Renal cortex interstitium (tissue), 11 donors: ENCODE results near the gene UQCRC2. TPM values are rescaled to one million over a fixed set of nuclear protein-coding genes. Genes with fewer than 3 reads are reported as not detected.

Source experiments
- DNase-seq, 11 donors: peaks; one replicate each; pipeline ENCODE4 v3.0.0-alpha.2; 2013; ENCODE audit warnings: low read depth in 9 of 11, low spot score in 4 of 11; ENCODE audit errors: extremely low read depth in 1 of 11
- polyA plus RNA-seq, 3 donors: library from polyadenylated mRNA; unstranded; fragments of 120-200 nt; gene quantifications; one replicate each; pipeline ENCODE4 v1.2.1, GENCODE V29; 2013; ENCODE audit not compliant: insufficient read length in 3 of 3

The UQCRC2 gene
- polyA plus RNA-seq, 3 donors = 286 to 329 (median 329) TPM

DNA sequence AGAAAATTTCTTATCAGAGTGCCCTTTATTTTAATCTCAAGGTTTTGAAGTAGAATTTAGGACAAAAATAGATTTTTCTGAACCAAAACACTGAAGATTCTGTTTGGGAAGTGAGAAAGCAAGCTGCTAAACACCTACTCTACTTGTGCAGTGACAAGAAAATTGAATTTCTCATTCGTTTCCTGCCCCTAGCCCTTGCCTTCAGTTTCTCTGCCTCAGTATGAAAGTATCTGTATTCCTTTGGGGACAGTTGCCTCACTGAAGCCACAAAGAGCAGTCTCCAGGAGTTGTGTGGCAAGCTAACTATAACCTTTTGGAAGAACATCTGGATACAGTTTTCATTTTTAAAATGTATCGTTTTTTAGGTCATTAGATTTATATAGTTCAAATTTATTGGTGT, 74.5 kb downstream of the UQCRC2 start:
- no peak for DNase-seq

DNA sequence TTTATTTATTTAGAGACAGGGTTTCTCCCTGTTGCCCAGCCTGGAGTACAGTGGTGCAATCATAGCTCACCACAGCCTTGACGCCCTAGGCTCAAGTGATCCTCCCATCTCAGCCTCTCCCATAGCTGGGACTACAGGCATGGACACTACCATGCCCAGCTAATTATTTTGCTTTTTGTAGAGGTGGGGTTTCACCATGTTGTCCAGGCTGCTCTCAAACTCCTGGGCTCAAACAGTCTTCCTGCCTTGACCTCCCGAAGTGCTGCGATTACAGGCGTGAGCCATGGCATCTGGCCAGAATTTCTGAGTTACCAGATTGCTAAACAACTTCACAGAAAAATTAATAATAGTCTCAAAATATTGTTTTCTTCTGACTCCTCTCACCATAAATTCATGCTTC, 76.5 kb downstream of the UQCRC2 start:
- DNase-seq = no peak

DNA sequence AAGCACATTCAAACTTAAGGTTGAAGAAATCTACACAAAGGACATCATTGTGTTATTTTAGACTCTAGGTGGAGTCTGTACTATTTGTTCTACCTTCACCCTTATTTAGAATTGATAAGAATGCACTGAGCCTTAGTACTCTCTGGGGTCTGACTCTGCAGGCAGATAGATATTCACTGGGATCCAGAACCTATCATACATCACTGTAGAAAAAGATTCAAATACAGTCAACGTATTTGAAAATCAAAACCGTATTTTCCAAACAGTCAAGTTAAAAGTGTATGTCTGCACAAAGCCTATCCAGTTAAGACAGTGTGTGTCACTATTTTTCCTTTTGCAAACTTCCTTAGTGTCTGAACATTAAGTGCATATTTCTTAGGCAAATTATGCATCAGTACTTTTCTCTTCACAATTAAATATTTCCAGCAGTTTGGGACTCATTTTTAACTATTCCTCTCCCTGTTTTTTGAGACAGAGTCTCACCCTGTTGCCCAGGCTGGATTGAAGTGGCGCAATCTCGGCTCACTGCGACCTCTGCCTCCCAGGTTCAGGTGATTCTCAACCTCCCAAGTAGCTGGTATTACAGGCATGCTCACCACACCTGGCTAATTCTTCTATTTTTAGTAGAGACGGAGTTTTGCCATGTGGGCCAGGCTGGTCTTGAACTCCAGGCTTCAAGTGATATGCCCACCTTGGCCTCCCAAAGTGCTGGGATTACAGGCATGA, 77.1 kb downstream of the UQCRC2 start:
- no peak for DNase-seq

DNA sequence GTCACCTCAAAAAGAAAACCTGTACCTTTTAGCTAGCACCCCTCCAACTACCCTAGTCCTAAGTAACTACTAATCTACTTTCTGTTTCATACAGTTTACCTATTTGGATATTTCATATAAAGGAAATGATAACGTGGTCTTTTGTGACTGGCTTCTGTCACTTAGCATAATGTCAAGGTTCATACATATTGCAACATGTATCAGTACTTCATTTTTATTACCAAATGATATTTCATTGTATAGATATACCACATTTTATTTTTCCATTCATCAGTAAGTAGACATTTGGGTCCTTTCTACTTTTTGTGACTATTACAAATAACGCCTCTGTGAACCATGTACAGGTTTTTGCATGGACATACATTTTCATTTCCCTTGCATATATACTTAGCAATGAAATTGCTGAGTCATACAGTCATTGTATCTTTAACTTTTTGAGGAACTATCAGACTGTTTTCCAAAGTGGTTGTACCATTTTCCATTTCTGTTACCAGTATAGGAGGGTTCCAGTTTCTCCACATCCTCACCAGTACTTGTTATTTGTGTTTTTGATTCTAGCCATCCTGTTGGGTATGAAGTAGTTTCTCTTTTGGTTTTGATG, 78.4 kb downstream of the UQCRC2 start:
- DNase-seq = no peak

Other genes starting within 250 kb of the UQCRC2 start
- gene NPIPB4, start 95.6 kb upstream of the UQCRC2 start, polyA plus RNA-seq = 100 to 1,000 TPM in 1 of 3 donors, 10 to 100 TPM in 2; 50.2 to 201 (median 93.1) TPM
- under 1 TPM; 0.33 to 0.50 (median 0.48) TPM for gene PDZD9, start 47.8 kb downstream of the UQCRC2 start, polyA plus RNA-seq
- 10 to 100 TPM; 17.7 to 23.1 (median 21.1) TPM for gene MOSMO, start 54.8 kb downstream of the UQCRC2 start, polyA plus RNA-seq
- gene VWA3A, start 139.2 kb downstream of the UQCRC2 start, polyA plus RNA-seq = 1 to 10 TPM; 1.8 to 4.7 (median 2.1) TPM
- under 1 TPM; 0.08 to 0.24 (median 0.14) TPM for gene SDR42E2, start 209.1 kb downstream of the UQCRC2 start, polyA plus RNA-seq